GM19023 (cell line): ENCODE data around the gene MYT1.
"Not testable (repeated sequence)": the region's sequence is repeated elsewhere in the genome, so short reads cannot be mapped to it uniquely, and the experiment has no call there.

Source experiments
- ATAC-seq: cut with Tn5 transposase; IDR thresholded peaks from one replicate; pipeline ENCODE4 v1.9.1; 2021; ENCODE audit warnings: mild to moderate bottlenecking, moderate library complexity; ENCODE audit not compliant: unreplicated experiment

Gene MYT1

GRCh38 chr20:64260239-64260638, 96.0 kb downstream of the MYT1 start:
- no peak for ATAC-seq

- ATAC-seq, result no peak
These were observed 96.9 kb downstream of the MYT1 start for GRCh38 chr20:64261138-64261537.

GRCh38 chr20:64264091-64264490, 99.8 kb downstream of the MYT1 start:
- ATAC-seq, result no peak

GRCh38 chr20:64265201-64265600, 100.9 kb downstream of the MYT1 start:
- no peak for ATAC-seq

- no peak for ATAC-seq
These were observed 102.7 kb downstream of the MYT1 start for GRCh38 chr20:64266988-64267387.

GRCh38 chr20:64268174-64268573, 103.9 kb downstream of the MYT1 start:
- no peak for ATAC-seq

- no peak for ATAC-seq
These were observed 105.6 kb downstream of the MYT1 start for GRCh38 chr20:64269604-64270411.

GRCh38 chr20:64271636-64272035, 107.4 kb downstream of the MYT1 start:
- no peak for ATAC-seq

- ATAC-seq, result no peak
These were observed 108.9 kb downstream of the MYT1 start for GRCh38 chr20:64273109-64273508.

GRCh38 chr20:64276817-64277216, 112.6 kb downstream of the MYT1 start:
- ATAC-seq, result no peak

- no peak for ATAC-seq
These were observed 113.5 kb downstream of the MYT1 start for GRCh38 chr20:64277571-64278316.

GRCh38 chr20:64278317-64278681, 114.0 kb downstream of the MYT1 start:
- ATAC-seq, result no peak

- ATAC-seq, result no peak
These were observed 115.7 kb downstream of the MYT1 start for GRCh38 chr20:64279826-64280459.

GRCh38 chr20:64280460-64280843, 116.2 kb downstream of the MYT1 start:
- ATAC-seq, result no peak

GRCh38 chr20:64283646-64284045, 119.4 kb downstream of the MYT1 start:
- ATAC-seq, result no peak

GRCh38 chr20:64285579-64286446, 121.6 kb downstream of the MYT1 start:
- ATAC-seq, result peak; percentile 90

GRCh38 chr20:64286447-64287263, 122.4 kb downstream of the MYT1 start:
- ATAC-seq, result not testable (repeated sequence)

- ATAC-seq, result not testable (repeated sequence)
These were observed 123.0 kb downstream of the MYT1 start for GRCh38 chr20:64287264-64287590.
